Gastroesophageal sphincter (tissue), 3 donors: ENCODE results near the gene ZNF197.

Experiments used
- EP300 ChIP-seq: sonication (generic); formaldehyde crosslinking; IDR thresholded peaks from one replicate; pipeline ENCODE4 v1.6.1; 2017; ENCODE audit warnings: antibody characterized with exemption, mild to moderate bottlenecking
- POLR2AphosphoS5 ChIP-seq: sonication (generic); formaldehyde crosslinking; IDR thresholded peaks from one replicate; pipeline ENCODE4 v1.6.1; 2017; ENCODE audit warnings: antibody characterized with exemption
- TF ChIP-seq, protein P1 (sequence below), 4 experiments: fragments of 200-600 bp in 2 of 4; fragments of 450-650 bp in 2 of 4; sonication (generic) in 1 of 4; IDR thresholded peaks; one replicate each; pipeline ENCODE4 v1.5.1; 2017 to 2019; ENCODE audit warnings: antibody characterized with exemption in 4 of 4, mild to moderate bottlenecking in 2 of 4, moderate library complexity in 2 of 4

DNA sequence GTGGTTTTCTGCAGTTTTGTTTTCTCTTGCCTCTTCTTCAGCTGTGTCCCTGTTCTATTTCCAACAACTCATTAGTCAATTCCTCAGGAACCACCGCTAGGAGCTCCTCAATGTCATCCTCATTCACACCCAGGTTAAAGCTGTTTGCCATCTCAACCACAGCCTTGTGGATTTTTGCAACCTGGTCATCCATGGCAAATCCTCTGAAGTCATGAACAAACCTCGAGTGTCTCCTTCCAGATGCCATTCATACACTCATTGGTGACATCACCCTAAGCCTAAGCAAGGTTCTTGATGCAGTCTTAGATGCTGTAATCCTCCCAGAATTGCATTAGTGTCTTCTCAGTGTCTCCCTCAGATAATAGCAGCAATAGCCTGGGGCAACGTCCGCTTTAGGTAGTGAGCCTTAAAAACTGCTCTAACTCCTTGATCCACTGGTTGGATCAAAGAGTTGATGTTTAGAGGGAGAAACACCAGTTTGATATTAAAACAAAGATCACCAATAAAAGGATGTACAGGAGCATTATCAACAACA is 56.2 kb downstream of the ZNF197 start:
- TF ChIP-seq, protein P1, sequence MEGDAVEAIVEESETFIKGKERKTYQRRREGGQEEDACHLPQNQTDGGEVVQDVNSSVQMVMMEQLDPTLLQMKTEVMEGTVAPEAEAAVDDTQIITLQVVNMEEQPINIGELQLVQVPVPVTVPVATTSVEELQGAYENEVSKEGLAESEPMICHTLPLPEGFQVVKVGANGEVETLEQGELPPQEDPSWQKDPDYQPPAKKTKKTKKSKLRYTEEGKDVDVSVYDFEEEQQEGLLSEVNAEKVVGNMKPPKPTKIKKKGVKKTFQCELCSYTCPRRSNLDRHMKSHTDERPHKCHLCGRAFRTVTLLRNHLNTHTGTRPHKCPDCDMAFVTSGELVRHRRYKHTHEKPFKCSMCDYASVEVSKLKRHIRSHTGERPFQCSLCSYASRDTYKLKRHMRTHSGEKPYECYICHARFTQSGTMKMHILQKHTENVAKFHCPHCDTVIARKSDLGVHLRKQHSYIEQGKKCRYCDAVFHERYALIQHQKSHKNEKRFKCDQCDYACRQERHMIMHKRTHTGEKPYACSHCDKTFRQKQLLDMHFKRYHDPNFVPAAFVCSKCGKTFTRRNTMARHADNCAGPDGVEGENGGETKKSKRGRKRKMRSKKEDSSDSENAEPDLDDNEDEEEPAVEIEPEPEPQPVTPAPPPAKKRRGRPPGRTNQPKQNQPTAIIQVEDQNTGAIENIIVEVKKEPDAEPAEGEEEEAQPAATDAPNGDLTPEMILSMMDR (IDR thresholded peaks at IDR 0.05) = no peak
- no peak for TF ChIP-seq POLR2AphosphoS5
- TF ChIP-seq EP300 = no peak
